Gastroesophageal sphincter (tissue), 3 donors: ENCODE measurements around the gene SLC28A1.

Source experiments
- POLR2A ChIP-seq, 2 donors: fragments of 450-650 bp; IDR thresholded peaks; one replicate each; pipeline ENCODE4 v1.6.1; 2017; ENCODE audit warnings: antibody characterized with exemption in 2 of 2, mild to moderate bottlenecking in 2 of 2, moderate library complexity in 1 of 2
- TF ChIP-seq, protein P1 (sequence below), 4 experiments: fragments of 200-600 bp in 2 of 4; fragments of 450-650 bp in 2 of 4; sonication (generic) in 1 of 4; IDR thresholded peaks; one replicate each; pipeline ENCODE4 v1.5.1; 2017 to 2019; ENCODE audit warnings: antibody characterized with exemption in 4 of 4, mild to moderate bottlenecking in 2 of 4, moderate library complexity in 2 of 4

DNA sequence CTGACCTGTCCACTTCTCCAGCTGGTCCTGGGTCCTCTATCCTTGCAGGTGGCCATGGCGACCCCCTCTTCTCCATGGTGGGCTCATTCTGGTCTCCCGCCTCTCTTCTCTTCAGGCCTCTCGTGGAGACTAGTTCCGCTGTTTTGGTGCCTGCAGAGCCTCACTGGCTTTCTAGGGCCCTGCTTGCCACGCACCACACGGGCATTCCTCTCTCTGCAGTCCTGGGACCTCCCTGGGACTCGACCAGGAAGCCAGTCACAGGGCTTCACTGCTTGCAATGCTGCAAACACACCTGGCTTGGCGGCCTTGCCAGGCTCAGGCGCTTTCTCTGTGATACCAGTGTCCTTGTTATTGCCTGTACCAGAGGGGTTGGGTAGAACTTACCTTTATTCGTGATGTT lies 9.1 kb downstream of the SLC28A1 start:
- TF ChIP-seq, protein P1, sequence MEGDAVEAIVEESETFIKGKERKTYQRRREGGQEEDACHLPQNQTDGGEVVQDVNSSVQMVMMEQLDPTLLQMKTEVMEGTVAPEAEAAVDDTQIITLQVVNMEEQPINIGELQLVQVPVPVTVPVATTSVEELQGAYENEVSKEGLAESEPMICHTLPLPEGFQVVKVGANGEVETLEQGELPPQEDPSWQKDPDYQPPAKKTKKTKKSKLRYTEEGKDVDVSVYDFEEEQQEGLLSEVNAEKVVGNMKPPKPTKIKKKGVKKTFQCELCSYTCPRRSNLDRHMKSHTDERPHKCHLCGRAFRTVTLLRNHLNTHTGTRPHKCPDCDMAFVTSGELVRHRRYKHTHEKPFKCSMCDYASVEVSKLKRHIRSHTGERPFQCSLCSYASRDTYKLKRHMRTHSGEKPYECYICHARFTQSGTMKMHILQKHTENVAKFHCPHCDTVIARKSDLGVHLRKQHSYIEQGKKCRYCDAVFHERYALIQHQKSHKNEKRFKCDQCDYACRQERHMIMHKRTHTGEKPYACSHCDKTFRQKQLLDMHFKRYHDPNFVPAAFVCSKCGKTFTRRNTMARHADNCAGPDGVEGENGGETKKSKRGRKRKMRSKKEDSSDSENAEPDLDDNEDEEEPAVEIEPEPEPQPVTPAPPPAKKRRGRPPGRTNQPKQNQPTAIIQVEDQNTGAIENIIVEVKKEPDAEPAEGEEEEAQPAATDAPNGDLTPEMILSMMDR (IDR thresholded peaks at IDR 0.05): no peak
- TF ChIP-seq POLR2A (IDR thresholded peaks at IDR 0.05): no peak
